GM18499 (cell line): Measurements from ENCODE around the gene TSC1.
"Not testable (repeated sequence)": the region's sequence is repeated elsewhere in the genome, so short reads cannot be mapped to it uniquely, and the experiment has no call there.

Source experiments
- ATAC-seq: cut with Tn5 transposase; IDR thresholded peaks from one replicate; pipeline ENCODE4 v1.9.1; 2021; ENCODE audit warnings: moderate number of reproducible peaks; ENCODE audit not compliant: insufficient read depth, unreplicated experiment

Gene TSC1

DNA sequence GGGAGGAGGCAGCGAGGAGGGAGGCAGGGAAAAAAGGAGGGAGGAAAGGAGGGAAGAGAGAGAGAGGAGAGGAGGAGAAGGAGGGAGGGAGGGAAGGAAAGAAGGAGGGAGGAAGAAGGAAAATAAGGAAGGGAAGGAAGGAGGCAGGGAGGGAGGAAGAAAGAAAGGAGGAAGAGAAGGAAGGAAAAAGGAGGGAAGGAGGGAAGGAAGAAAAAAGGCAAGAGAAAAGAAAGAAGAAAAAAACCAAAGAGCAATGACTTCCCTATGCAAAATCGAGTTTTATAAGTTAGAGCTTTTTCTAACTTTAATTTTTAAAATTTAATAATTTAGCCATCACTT is 33.7 kb upstream of the TSC1 start:
- no peak for ATAC-seq

DNA sequence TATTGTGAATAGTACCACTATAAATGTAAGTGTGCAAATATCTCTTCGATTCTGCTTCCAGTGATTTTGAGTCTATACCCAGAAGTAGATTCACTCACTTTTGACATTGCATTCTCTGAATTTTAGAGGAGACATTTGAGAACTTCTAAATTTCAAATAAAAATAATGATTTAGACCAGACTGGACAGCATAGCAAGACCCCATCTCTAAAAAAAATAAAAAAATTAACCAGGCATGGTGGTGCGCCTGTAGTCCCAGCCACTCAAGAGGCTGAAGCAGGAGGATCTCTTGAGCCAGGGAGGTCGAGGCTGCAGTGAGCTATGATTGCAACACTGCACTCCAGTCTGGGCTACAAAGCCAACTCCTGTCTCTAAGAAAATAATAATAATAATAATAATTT is 32.2 kb upstream of the TSC1 start:
- no peak for ATAC-seq

DNA sequence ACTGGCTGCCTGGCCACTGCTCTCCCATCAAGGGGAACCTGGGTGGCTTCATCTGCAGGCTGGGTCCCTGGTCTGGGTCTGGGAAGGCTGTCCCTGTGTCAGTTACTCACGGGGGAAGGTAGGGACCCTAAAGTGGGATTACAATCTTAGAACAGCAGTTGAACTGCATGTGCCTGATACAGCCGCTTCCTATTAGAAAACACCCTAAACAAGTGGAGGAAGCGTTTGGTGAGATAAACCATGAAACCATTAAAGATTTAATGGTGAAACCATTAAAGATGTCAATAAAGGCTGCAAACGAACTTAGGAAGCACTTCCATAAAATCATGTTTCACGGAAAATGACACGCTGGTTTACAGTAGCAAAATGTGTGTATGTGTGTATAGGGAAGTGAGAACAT is 31.5 kb upstream of the TSC1 start:
- no peak for ATAC-seq

DNA sequence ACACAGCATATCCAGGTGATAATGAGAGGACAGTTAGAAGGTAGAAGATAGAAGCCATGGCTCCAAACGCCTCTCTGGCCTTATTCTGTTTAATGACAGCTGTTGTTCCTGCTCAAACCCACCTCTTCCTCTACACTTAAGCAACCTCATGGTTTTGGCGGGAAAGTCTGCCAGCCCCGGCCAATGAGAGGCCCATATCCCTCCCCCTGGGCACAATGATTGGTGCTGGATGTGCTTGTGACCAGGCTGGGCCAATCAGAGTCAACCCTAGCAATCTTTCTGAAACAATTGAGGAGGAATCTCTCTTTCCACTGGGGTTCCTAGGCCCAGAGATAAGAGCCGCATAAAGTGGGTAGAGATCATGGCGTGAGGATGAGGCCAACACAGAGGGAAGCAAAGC is 29.3 kb upstream of the TSC1 start:
- no peak for ATAC-seq

DNA sequence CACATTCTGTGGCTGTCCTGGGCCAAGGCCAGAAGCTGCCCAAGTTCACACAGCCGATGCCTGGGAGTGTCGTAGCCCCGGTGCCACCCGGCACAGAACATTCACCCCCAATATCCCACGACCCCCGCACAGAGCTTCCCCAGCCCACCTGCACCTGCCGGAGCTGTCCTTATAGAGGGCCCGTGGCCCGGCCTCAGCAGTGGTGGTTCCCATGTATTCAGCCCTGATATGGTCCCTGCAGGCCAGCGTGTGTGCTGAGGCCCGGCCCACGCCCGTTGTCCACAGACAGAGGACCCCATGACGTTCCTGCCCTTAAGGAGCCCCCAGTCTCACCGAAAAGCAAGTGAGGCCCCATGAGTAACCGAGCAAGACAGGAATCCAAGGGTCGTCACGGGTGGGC is 28.8 kb upstream of the TSC1 start:
- no peak for ATAC-seq

DNA sequence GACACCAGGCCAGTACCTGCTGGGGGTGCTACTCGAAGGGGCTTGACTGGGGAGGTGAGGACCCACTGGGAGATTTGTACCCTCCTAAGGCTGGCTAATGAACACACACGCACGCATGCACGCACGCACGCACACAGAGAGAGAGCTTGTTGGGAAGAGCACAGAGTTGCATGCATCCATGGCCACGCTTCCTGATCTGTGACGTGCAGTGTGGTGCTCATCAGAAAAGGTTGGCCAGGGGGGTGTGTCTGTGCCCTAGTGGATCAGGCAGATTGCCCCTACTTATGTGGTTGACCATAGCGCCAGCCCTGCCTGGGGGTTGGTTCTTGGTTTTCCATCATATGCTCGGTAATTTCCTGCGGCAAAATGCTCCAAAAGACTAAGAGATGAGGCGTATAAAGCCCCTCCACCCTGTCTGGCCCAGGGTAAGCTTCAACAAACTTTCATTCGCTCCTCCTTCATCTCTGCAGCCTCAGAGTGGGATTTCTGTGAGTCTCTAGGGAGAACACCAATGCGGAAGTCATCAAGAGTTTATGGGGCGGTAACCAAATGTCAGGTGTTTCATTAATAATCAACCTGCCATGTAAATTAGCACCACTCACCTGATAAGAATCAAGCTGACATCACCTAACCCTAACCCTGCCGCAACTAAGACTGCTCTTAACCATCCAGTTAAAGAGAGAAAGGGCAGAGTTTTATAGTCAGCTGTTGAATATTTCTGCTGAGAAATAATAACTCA is 26.1 kb upstream of the TSC1 start:
- no peak for ATAC-seq

DNA sequence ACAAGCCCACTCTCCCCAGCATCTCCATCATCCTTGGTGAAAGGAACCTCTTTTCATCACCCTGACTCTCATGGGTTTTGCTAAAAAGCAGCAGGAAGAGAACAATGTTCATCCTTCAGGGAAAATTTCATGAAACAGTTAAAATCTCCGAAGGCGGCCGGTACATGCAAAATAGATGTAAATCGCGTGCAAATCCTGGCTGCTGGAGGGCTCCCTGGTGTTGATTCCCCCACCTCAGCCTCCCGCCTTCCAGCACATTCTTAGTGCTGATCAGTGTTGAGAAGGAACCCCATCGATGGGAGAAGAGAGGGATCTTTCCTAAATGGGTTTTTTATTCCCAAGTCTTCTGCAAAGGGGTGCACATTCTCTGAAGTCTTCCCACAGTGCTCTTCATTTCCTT is 25.4 kb upstream of the TSC1 start:
- no peak for ATAC-seq

DNA sequence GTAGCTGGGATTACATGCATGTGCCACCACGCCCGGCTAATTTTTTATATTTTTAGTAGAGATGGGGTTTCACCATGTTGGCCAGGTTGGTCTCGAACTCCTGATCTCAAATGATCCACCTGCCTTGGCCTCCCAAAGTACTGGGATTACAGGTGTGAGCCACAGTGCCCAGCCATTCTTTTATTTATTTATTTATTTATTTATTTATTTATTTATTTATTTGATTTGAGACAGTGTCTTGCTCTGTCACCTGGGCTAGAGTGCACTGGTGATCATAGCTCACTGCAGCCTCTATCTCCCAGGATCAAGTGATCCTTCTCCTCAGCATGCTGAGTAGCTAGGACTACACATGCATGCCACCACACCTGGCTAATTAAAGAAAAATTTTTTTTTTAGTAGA is 23.5 kb upstream of the TSC1 start:
- ATAC-seq: not testable (repeated sequence)

DNA sequence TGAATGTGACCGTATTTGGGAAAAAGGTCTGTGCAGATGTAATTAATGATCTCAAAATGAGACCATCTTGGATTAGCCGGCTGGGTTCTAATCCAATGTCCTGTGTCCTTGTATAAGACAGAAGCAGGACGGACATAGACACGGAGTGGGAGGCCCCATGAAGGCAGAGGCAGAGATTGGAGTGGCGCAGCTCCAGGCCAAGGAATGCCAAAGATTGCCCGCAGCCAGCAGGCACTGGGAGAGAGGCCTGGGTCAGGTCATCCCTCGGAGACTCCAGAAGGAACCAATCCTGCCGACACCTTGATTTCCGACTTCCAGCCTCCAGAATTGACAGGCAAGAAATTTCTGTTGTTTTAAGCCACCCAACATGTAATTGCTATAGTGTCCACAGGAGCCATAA is 21.1 kb upstream of the TSC1 start:
- ATAC-seq: no peak

DNA sequence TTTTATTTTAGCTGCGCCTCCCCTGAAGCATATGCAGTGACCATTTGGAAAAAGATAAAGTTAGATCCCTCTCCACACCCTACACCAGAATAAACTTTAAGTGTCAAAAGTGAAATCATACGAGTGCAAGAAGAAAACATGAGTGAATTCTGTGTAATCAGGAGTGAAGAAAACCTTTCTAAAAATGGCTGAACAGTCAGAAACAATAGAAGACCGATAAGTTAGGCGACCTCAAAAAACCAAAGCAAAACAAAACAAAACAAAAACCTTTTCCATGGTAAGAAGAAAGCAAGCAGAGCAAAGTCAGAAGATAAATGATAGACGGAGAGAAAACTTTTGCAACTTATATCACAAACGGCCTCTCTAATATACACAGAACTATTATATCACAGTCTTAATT is 16.6 kb upstream of the TSC1 start:
- no peak for ATAC-seq

DNA sequence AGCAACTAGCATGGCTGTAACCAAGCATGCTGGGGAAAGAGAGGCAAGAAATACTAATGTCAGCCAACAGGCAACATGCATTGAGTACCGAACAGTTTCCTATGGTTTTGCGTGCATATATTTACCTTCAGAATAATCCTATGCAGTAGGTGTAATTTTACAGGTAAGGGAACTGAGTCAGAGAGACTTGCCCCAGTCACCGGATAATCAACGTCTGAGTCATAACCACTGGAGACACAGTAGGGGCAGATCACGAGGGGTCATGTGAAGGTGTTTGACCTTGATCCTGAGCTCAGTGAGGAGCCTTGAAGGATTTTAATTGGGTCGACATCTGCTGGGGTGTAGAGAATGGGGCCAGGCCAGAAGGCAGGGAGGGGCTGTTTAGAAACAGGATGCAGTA is 13.4 kb upstream of the TSC1 start:
- ATAC-seq: no peak

DNA sequence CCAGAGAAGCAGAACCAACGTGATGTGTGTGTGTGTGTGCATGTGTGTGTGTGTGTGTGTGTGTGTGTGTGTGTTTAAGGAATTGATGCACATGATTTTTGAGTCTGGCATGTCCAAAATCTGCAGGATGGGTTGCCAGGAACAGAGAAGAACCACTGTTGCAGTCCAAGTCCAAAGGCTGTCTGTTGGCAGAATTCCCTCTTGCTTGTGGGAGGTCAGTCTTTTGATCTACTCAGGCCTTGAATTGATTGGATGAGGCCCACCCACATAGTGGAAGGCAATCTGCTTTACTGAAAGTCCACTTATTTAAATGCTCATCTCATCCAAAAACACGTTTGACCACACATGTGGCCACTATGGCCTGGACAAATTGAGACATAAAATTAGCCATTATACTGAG is 11.4 kb upstream of the TSC1 start:
- ATAC-seq: no peak

DNA sequence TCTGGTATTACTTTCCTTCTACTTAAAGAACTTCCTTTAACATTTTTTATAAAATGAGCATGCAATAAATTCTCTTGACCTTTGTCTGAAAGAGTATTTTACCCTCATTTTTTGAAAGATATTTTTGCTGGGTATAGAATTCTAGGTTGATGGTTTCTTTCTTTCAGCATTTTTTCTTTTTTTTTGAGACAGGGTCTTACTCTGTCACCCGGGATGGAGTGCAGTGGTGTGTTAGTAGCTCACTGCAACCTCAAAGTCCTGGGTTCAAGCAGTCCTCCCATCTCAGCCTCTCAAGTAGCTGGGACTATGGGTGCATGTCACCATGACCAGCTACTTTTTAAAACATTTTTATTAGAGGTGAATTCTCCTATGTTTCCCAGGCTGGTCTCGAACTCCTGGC is 10.7 kb upstream of the TSC1 start:
- no peak for ATAC-seq

DNA sequence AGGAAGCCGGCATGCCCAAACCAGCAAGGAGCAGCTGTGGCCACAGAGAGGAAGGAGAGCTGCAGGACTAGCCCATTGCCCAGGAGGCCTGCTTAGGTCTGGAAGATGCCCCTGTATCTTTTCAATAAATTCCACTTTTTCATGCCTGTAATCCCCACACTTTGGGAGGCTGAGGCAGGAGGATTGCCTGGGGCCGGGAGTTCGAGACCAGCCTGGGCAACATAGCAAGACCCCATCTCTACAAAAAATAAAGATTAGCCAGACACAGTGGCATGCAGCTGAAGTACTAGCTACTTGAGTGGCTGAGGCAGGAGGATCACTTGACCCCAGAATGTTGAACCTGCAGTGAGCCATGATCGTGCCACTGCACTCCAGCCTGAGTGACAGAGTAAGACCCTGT is 5.3 kb upstream of the TSC1 start:
- ATAC-seq: no peak

DNA sequence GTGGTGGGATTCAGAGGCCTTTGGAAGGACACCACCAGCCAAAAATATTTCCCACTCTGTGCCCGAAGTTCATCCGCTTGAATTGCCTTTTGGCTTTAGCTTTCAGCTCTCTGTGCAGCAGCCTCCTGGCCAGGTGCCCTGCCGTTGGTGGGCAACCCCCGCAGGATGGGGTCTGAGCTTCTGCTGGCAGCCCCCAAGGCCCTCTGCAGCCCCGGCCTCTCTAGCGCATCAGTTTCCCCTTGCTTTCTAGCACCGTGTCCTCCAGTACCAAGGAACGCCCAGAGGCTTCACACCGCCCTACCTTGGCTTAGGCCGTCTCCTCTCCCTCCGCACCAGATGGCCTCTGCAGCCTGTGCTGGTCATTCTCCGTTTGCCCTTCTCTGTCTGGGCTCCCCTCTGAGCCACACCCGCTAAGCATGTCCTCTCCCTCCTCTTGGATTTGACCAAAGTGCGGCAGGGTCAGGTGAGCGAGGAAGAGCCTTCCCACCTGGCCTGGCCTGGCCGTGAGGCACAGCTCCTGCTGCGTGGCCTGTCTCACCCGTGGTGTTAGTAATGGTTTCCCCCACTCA is 4.2 kb upstream of the TSC1 start:
- no peak for ATAC-seq

DNA sequence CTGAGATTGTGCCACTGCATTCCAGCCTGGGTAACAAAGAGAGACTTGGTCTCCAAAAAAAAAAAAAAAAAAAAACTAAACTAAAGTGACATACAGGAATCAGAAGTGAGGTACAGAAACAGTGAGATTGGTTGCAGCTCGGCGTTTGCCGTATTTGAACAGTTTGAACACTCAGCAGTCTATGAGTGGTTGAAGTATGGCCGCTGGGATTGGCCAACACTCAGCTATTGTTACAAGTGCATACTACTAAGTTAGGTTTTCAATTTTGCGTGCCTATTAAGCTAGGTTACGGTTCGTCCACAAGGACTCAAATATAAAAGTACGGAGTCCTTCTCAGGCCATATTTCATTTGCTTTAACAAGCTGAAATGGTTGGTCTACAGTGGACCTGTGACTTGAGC is 3.3 kb upstream of the TSC1 start:
- ATAC-seq: no peak

DNA sequence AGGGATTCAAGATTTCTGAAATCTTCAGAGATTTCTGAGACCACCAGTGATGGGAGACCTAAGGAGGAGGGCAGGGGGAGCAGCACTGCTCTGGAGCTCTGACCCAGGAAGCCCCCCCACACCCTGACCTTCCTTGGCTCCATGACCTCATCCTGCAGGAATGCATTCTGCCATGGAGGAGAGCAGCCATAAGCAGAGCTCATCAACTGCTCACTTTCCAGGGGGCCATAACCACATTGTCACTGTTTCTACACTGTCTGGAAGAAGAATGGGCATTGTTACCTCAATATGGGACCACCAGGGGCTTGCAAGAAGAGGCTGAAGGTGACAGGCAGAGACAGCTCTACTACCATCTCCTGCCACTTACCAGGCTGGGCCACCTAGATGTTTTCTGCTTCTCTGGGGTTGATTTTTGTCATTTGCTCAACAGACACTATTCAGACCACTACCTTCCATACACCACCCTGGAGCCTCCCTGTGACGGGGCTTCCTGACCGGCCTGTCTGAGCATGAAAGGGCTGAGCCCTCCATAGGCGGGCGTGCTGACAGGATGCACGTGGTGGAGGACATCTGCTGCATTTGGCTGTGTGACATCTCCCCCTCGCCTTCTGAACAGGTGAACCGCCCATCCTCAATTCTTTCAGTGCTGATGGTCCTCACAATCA is 2.3 kb upstream of the TSC1 start:
- no peak for ATAC-seq

DNA sequence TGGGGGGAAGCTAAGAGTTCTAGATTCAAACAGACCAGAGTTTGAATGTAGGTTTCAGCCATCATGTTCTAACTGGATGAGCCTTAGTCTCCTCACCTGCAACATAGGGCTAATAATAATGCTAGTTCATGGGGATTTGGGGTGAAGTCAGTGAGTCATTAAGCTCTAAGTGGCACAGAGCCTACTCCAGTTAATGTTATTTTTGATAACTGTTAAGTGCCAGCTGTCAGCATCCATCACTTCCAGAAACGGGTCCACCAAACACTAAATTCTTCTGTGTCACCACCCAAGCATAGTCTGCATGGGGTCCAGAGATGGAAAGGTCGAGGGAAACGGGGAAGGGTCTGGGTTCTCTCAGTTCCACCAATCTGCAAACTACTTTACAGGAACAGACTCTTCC is 1.8 kb upstream of the TSC1 start:
- no peak for ATAC-seq

DNA sequence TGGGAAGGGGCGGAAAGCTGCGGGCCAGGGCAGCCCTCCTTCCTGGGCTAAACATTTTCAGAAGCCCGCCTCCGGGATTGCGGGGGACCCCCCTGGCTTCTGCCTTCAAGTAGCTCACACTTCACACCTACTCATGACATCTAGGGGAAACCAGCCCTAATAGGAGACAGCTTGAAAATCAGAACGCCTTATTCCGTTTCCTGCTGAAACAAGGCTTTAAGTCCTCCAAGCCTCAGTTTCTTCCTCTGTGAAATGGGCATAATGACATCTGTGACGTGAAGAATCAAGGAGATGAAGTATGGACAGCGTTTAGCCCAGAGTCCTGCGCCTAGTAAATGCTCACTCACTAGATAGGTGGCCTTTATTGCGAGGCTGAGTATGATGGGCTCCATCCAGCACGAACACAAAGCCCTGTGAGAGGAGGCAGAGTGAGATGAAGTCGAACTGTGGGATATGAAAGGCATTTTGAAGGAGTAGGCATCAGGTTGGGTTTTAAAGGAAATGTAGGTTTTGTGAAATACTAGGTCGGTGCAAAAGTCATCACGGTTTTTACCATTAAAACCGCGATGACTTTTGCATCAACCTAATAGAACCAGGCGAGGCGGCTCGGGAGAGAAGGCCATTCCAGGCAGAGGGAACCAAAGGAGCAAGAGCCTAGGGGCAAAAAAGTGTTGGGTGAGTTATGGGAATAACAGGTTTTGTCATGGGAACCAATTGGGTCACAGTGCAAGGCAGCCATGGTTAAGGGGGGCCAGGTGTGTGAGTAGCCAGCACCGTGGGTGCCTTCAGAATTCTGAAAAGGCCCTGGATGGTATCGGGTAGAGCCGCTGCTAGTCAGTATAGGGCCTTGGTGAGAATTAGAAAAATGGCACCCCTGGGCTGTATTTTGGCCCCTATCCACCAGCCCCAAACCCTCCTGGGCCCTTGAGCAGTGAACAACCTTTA is 1.0 kb upstream of the TSC1 start:
- no peak for ATAC-seq

DNA sequence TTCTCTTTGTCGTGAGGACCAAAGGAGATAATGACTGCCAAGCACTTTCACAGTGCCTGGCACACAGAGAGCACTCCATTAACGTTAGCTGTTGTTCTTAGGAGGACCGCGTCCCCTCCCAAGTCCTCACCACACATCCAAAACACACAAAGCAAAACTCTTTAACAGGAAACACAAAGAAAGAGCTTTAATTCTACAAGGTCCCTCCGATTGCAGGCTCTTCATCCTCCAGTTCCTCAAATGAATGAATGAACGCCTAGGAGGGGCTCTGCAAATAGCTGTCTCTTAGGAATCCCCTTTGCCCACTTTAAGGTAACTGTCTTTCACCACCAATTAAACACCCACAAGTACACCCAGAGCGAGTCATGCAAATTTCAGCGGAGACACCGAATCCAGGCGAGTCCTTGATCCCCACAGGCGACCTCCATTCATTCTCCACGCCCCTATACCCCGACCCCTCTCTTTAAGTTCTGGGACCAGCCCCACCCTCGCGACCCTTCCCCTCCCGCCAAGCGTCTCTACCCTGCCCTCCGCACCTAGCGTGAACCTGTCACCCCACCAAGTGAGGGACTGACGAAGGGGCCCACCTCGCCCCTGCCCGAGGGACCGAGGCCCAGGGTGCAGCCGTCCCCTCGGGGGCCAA is 644 bp downstream of the TSC1 start:
- no peak for ATAC-seq
